Right lobe of liver (tissue), 6 donors: Measurements from ENCODE around the gene OTOP3. TPM values are rescaled to one million over a fixed set of nuclear protein-coding genes. Genes with fewer than 3 reads are reported as not detected.
A peak's percentile ranks its signal among the peaks of the same experiment; 100 is the strongest.

ENCODE experiments used
- ATAC-seq, 4 donors: fragments of 200-7000 bp; cut with Tn5 transposase; one replicate each; pipeline ENCODE4 v1.9.1; 2020; ENCODE audit warnings: mild to moderate bottlenecking in 4 of 4, moderate library complexity in 4 of 4
- DNase-seq, 3 donors: peaks; one replicate each; pipeline ENCODE4 v3.0.0-alpha.2; 2020
- H3K27ac ChIP-seq, 3 donors: fragments of 200-600 bp; one replicate each; pipeline ENCODE4 v1.8.0; 2022
- H3K27me3 ChIP-seq, 2 donors: fragments of 200-600 bp; one replicate each; pipeline ENCODE4 v1.8.0; 2022
- H3K36me3 ChIP-seq, 4 donors: fragments of 200-600 bp; sonication (generic) in 1 of 4; one replicate each; pipeline versions ENCODE4 v1.5.1 to v1.8.0; 2017 to 2022; ENCODE audit warnings: control low read depth in 1 of 4
- H3K4me1 ChIP-seq, 4 donors: fragments of 200-600 bp; sonication (generic) in 1 of 4; one replicate each; pipeline versions ENCODE4 v1.5.1 to v1.8.0; 2017 to 2022; ENCODE audit warnings: control low read depth in 1 of 4
- H3K4me3 ChIP-seq, 3 donors: fragments of 200-600 bp; one replicate each; pipeline ENCODE4 v1.8.0; 2022
- H3K9me3 ChIP-seq, 4 donors: fragments of 200-600 bp; sonication (generic) in 1 of 4; one replicate each; pipeline versions ENCODE4 v1.5.1 to v1.8.0; 2017 to 2022; ENCODE audit warnings: control low read depth in 1 of 4
- CTCF ChIP-seq, 4 donors: fragments of 200-600 bp in 3 of 4; fragments of 450-650 bp in 1 of 4; IDR thresholded peaks; one replicate each; pipeline versions ENCODE4 v1.5.1 to v1.8.0; 2016 to 2022; ENCODE audit warnings: antibody characterized with exemption in 4 of 4, mild to moderate bottlenecking in 2 of 4
- POLR2A ChIP-seq: fragments of 450-650 bp; IDR thresholded peaks from one replicate; pipeline ENCODE4 v1.6.1; 2017; ENCODE audit warnings: antibody characterized with exemption, mild to moderate bottlenecking
- WGBS: methylation state at CpG from one replicate; pipeline ENCODE4 v1.1.6; 2018; ENCODE audit warnings: low coverage, low lambda C conversion rate; ENCODE audit not compliant: insufficient coverage; ENCODE audit errors: missing lambda C conversion rate; 5-methylcytosine and 5-hydroxymethylcytosine counted together
- intact Hi-C, 2 donors: fragments of 100-400 bp; cut with DNase I; formaldehyde crosslinking; loops; one replicate each; pipeline versions ENCODE4 v1.11.2 to v1.14.1; 2022
- long read RNA-seq: library from polyadenylated mRNA; unstranded; transcript quantifications from one replicate; pipeline ENCODE4 v2.0.0, GENCODE V29; 2019
- total RNA-seq, 6 experiments: library from RNA; depleted of rRNA in 2 of 6; stranded (reverse); fragments of >200 nt in 2 of 6; fragmentation: NEBNext Ultra II Directional in 3 of 6; extraction: Animal tissue kit (Norgen Biotek cat#: 25700) in 3 of 6; gene quantifications; one replicate each; pipeline versions ENCODE4 v1.1.0 to v1.2.4, GENCODE V29; 2016 to 2023
- donor health status: DM: no; HTN: yes; CAD: no.
- donor health status: DM: no; HTN: no; CAD: no.
- donor health status: DM: no; HTN: no; CAD: no.
- donor health status: DM: no; HTN: yes; CAD: no.
- donor health status: DM: no; HTN: yes; CAD: no.

OTOP3 gene, protein sequence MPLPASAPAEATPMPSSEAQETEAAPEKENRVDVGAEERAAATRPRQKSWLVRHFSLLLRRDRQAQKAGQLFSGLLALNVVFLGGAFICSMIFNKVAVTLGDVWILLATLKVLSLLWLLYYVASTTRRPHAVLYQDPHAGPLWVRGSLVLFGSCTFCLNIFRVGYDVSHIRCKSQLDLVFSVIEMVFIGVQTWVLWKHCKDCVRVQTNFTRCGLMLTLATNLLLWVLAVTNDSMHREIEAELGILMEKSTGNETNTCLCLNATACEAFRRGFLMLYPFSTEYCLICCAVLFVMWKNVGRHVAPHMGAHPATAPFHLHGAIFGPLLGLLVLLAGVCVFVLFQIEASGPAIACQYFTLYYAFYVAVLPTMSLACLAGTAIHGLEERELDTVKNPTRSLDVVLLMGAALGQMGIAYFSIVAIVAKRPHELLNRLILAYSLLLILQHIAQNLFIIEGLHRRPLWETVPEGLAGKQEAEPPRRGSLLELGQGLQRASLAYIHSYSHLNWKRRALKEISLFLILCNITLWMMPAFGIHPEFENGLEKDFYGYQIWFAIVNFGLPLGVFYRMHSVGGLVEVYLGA
- total RNA-seq: not detected
- long read RNA-seq: 0 reads

DNA sequence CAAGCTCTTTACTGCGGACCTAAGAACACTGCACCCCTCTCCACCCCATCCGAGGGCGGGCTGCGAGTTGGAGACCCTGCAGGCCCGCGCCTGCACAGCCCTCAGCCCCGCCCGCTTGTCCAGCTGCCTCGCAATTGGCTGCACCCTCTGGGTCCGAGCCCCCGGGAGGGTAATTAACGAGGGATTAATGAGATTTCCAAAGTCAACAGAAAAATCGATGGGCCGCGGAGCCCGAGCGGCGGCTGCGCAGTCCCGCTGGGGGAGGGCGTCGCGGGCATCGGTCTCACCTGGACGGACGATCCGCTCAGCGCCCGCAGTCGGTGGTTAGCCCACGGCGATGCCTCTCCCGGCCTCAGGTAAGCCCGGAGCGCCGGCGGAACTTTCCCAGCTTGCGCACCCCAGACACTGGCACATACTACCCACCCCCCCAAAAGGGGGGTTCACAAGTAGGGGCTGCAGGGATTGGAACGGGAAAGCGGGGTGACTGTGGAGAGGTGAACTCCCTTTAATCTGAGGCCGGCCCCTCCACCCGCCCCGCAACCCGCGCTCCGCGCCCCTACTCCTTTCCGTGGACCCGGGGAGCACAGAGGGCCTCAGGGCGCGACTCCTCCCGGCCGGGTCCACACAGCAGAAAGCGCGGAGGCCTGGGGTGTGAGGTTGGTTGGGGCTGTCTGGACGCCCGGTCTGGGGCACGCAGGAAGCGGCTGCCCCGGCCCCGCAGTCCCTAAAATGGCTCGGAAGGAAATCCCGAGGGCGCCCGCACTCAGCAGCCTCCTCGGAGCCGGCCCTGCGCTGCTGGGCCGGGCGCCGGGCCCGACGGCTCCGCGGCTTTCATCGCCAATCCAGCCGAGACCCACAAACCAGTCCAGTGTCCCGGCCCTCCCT, at the start of gene OTOP3:
OTOP3 (plus strand) TSS at position 314 of the 885 bp plus-strand sequence; CDS start at position 338, 24 bp downstream.
- Histone ChIP-seq H3K27ac (no peak within 1 kb of the TSS), H3K4me1 (peaks cover 0 to 7% (median 0%) of the 10 kb centered on the region in 4 donors), H3K4me3 (no peak within 1 kb of the TSS), H3K36me3 (no peaks in the 10 kb centered on the region), H3K27me3 (no peaks in the 10 kb centered on the region), H3K9me3 (no peaks in the 10 kb centered on the region)
- peak in 1 of 3 donors; percentile 46 for DNase-seq
- intact Hi-C loops: no loop called here
- ATAC-seq: peak in 2 of 4 donors; percentile 9 to 25
- WGBS: 11% methylated on average over 38 of the region's 78 CpGs
- TF ChIP-seq CTCF (IDR thresholded peaks at IDR 0.05): no peak
- no peak for TF ChIP-seq POLR2A

DNA sequence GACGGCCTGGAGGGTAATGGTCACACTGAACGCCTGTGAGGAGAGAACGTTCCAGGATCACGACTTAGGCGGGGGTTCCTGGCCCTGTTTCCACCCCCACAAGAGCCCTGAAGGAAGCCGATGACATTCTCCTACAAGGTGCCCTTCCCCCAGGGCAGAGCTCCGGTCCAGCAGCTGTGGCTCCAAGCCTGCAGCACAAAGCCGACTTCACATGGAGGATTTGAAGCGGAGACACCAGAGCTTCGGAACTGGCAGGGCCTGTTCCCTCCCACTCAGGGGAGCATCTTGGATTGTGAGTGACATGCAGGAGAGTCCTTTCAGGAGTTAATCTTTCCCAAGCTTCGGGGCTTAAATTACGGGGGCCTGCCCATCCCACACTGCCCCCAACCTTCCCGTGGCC, 47.2 kb upstream of the OTOP3 start:
- Histone ChIP-seq H3K27ac (no peak overlapping the region), H3K27me3 (no peaks in the 10 kb centered on the region), H3K4me1 (no peaks in the 10 kb centered on the region), H3K9me3 (no peaks in the 10 kb centered on the region), H3K4me3 (no peak overlapping the region), H3K36me3 (no peaks in the 10 kb centered on the region)
- no peak for TF ChIP-seq CTCF (IDR thresholded peaks at IDR 0.05)
- TF ChIP-seq POLR2A: no peak
- ATAC-seq: no peak
- DNase-seq: no peak
- WGBS: 61% methylated on average over 3 of the region's 13 CpGs
- intact Hi-C loops: no loop called here

DNA sequence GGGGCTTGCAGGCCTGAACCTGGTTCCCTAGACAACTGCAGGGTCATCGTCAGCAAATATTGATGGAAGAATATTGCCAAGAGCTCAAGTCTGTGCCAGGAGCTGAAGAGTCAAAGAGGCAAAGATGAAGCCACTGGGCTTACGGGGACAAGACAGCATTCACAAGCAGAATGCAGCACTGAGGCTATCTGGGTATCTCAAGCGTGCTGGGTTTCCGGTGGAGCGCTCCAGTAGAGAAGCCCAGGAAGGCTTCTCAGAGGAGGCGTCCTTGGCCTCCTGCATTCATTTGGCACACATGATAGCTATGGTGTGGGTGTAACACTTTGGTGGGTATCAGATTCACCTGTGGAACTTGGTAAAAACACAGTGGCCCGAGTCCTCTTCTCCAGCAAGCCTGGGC, 45.1 kb upstream of the OTOP3 start:
- Histone ChIP-seq H3K36me3 (no peaks in the 10 kb centered on the region), H3K9me3 (no peaks in the 10 kb centered on the region), H3K4me1 (no peaks in the 10 kb centered on the region), H3K27ac (no peak overlapping the region), H3K27me3 (no peaks in the 10 kb centered on the region), H3K4me3 (no peak overlapping the region)
- DNase-seq (no peak), ATAC-seq (no peak)
- intact Hi-C loops: no loop called here
- 85% methylated on average over 2 of the region's 7 CpGs for WGBS
- TF ChIP-seq POLR2A: no peak
- TF ChIP-seq CTCF (IDR thresholded peaks at IDR 0.05): no peak

DNA sequence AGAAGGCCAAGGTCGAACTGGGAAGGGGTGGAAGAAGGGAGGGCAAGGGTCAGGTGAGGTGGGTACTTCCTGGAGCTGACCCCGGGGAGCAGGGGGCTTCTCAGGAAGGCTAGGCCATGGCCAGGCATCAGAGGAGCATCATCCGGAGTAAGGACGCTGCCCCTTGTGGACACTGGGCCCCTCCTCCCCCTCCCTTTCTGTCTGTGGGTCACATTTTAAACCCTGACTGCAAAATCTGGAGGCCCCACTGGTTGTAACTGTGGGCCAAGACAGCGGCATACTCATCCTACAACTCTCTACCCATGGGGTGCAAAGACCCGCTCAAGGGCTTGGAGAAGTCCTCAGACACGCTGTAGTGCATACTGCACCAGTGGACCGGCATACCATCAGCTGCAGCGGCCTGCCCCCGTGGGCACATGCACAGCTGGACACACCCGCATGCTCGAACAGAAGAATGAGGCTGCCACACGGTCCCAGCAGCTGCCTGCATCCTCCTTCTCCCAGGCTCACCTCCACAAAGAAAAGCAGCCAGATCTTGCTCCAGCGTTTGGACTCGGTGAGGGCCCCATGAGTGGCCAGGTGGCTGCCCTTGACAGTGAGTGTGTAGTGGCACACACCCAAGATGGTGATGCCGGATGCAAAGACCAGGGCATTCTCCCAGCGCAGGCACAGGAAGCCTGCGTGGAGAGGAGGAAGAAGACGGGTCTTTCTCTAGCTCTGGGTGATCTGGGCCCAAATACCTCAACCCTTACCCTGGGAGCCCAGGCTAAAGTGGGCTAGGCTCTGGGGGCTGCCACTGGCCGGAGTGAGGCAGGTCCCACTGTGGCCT, 43.5 kb upstream of the OTOP3 start:
- no peak for DNase-seq
- peak in 3 of 4 donors; percentile 2 to 27 (median 7) for ATAC-seq
- 66% methylated on average over 6 of the region's 20 CpGs for WGBS
- intact Hi-C loops: no loop called here
- H3K9me3 ChIP-seq: no peaks in the 10 kb centered on the region
- TF ChIP-seq CTCF (IDR thresholded peaks at IDR 0.05) (no peak), POLR2A (no peak)
- no peaks in the 10 kb centered on the region for H3K27me3 ChIP-seq
- no peak overlapping the region for H3K4me3 ChIP-seq
- no peaks in the 10 kb centered on the region for H3K36me3 ChIP-seq
- no peak overlapping the region for H3K27ac ChIP-seq
- no peaks in the 10 kb centered on the region for H3K4me1 ChIP-seq
